ENCODE measurements around the gene HSD11B1.

DNA sequence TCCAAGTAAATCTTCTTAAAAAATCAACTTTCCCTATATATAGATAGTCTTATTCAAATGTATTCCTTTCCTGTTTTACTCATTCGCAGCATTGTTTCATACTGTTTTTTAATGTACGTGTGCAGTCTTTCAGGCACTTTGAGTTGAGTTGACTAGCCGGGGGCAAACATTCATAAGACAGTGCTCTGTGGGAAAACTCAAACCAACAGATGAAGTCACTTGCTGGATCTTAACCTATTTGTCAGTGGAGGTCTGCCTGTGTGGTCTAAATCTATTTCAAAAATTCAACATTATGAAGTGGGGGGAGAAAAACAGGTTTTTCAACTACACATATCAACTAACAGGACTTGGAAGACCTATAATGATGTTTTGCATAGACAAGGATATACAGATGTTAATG is 6.2 kb downstream of the HSD11B1 start:
- TF ChIP-seq, protein P1, sequence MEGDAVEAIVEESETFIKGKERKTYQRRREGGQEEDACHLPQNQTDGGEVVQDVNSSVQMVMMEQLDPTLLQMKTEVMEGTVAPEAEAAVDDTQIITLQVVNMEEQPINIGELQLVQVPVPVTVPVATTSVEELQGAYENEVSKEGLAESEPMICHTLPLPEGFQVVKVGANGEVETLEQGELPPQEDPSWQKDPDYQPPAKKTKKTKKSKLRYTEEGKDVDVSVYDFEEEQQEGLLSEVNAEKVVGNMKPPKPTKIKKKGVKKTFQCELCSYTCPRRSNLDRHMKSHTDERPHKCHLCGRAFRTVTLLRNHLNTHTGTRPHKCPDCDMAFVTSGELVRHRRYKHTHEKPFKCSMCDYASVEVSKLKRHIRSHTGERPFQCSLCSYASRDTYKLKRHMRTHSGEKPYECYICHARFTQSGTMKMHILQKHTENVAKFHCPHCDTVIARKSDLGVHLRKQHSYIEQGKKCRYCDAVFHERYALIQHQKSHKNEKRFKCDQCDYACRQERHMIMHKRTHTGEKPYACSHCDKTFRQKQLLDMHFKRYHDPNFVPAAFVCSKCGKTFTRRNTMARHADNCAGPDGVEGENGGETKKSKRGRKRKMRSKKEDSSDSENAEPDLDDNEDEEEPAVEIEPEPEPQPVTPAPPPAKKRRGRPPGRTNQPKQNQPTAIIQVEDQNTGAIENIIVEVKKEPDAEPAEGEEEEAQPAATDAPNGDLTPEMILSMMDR (IDR thresholded peaks at IDR 0.05), result no peak
- TF ChIP-seq POLR2A (IDR thresholded peaks at IDR 0.05), result no peak
